ENCODE results near the gene ARSD.

The ARSD gene

DNA sequence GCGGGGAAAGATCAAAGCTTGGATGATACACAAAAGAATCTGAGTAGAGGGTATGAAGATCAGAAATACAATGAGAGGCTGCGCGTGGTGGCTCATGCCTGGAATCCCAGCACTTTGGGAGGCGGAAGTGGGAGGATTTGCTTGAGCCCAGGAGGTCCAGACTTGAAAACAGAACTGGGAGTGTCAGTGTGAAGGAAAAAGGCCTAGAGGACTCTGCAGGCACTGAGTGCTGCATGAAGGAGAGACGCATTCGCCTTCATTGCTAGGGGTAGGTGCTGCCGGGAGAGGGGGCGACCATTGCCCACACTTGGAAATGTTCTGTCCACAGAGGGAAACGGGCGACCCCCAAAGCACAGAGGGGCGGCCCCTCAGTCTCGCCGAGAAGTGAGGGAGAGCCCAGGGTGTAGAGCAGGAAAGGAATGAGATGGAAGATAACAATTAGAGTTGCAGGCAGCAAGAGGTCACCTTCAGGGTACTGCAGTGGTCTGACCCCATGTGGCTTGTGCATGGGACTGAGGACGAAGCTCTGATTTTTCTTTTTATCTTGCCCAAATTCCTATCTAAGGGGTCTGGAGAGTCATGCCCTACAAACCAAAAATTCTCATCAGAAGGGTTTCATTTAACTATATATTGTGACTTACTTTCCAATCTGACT is 31.8 kb upstream of the ARSD start:
- H2BK120ac ChIP-seq (ENCODE audit: low read depth, low read length), result no peak overlapping the region
- no peak overlapping the region for H2AK5ac ChIP-seq (ENCODE audit: low read length, severe bottlenecking)
- H3K4ac ChIP-seq (ENCODE audit: low read depth in 1 of 2, low read length in 2 of 2), result no peak overlapping the region
- no peak overlapping the region for H3K9ac ChIP-seq (ENCODE audit: low read length)
- H3K23ac ChIP-seq (ENCODE audit: low read length in 2 of 2), result no peak overlapping the region
- no peak overlapping the region for H2BK5ac ChIP-seq (ENCODE audit: low read depth, low read length, poor library complexity, severe bottlenecking)
- no peak overlapping the region for H3K4me3 ChIP-seq (ENCODE audit: insufficient read depth in 1 of 2, low read depth in 1 of 2, low read length in 2 of 2)
- H3K9me3 ChIP-seq (ENCODE audit: control insufficient read depth, low read length), result no peaks in the 10 kb centered on the region
- H4K91ac ChIP-seq (ENCODE audit: low read length), result no peak overlapping the region
- no peak overlapping the region for H2AFZ ChIP-seq (ENCODE audit: low read depth, low read length)
- no peak overlapping the region for H3K18ac ChIP-seq (ENCODE audit: low read depth in 1 of 2, low read length in 2 of 2)
- DNase-seq, result no peak
- H4K8ac ChIP-seq (ENCODE audit: low read length), result no peak overlapping the region
- H3K4me2 ChIP-seq (ENCODE audit: low read length, poor library complexity, severe bottlenecking), result no peak overlapping the region
- peaks cover 7% of the 10 kb centered on the region for H3K79me1 ChIP-seq (replicated peaks; ENCODE audit: low read length, poor library complexity, severe bottlenecking)
- 88% methylated on average over 12 of the region's 14 CpGs for WGBS
- H2BK12ac ChIP-seq (ENCODE audit: low read length in 2 of 2), result no peak overlapping the region
- H3K27ac ChIP-seq (ENCODE audit: low read length, poor library complexity, severe bottlenecking), result no peak overlapping the region
- peaks cover 0 to 18% of the 10 kb centered on the region in 2 experiments for H3K36me3 ChIP-seq (ENCODE audit: control insufficient read depth in 1 of 2, insufficient read depth in 2 of 2, low read depth in 1 of 2, low read length in 2 of 2)
- H3K14ac ChIP-seq (ENCODE audit: low read length in 2 of 2), result no peak overlapping the region
- no peak overlapping the region for H2BK15ac ChIP-seq (ENCODE audit: low read depth, poor library complexity, severe bottlenecking)
- peaks cover 9% of the 10 kb centered on the region for H3K4me1 ChIP-seq (ENCODE audit: control insufficient read depth, insufficient read depth, low read depth, low read length)
- H3K27me3 ChIP-seq (ENCODE audit: control insufficient read depth in 1 of 2, insufficient read depth in 1 of 2, low read length in 2 of 2), result peaks cover 0 to 22% of the 10 kb centered on the region in 2 experiments

- 97% methylated on average over 7 of the region's 9 CpGs for WGBS
- H3K4me2 ChIP-seq (ENCODE audit: low read length, poor library complexity, severe bottlenecking), result no peak overlapping the region
- H3K14ac ChIP-seq (ENCODE audit: low read length in 2 of 2), result no peak overlapping the region
- no peak overlapping the region for H3K18ac ChIP-seq (ENCODE audit: low read depth in 1 of 2, low read length in 2 of 2)
- H2BK12ac ChIP-seq (ENCODE audit: low read length in 2 of 2), result no peak overlapping the region
- H3K9me3 ChIP-seq (ENCODE audit: control insufficient read depth, low read length), result no peaks in the 10 kb centered on the region
- H2BK5ac ChIP-seq (ENCODE audit: low read depth, low read length, poor library complexity, severe bottlenecking), result no peak overlapping the region
- H3K4me3 ChIP-seq (ENCODE audit: insufficient read depth in 1 of 2, low read depth in 1 of 2, low read length in 2 of 2), result no peak overlapping the region
- no peak overlapping the region for H3K23ac ChIP-seq (ENCODE audit: low read length in 2 of 2)
- no peak overlapping the region for H2AFZ ChIP-seq (ENCODE audit: low read depth, low read length)
- no peak overlapping the region for H2AK5ac ChIP-seq (ENCODE audit: low read length, severe bottlenecking)
- H4K8ac ChIP-seq (ENCODE audit: low read length), result no peak overlapping the region
- no peak overlapping the region for H4K91ac ChIP-seq (ENCODE audit: low read length)
- H3K36me3 ChIP-seq (ENCODE audit: control insufficient read depth in 1 of 2, insufficient read depth in 2 of 2, low read depth in 1 of 2, low read length in 2 of 2), result peaks cover 0 to 28% of the 10 kb centered on the region in 2 experiments
- H3K27ac ChIP-seq (ENCODE audit: low read length, poor library complexity, severe bottlenecking), result no peak overlapping the region
- DNase-seq, result no peak
- no peak overlapping the region for H2BK15ac ChIP-seq (ENCODE audit: low read depth, poor library complexity, severe bottlenecking)
- no peak overlapping the region for H3K9ac ChIP-seq (ENCODE audit: low read length)
- H2BK120ac ChIP-seq (ENCODE audit: low read depth, low read length), result no peak overlapping the region
- H3K4ac ChIP-seq (ENCODE audit: low read depth in 1 of 2, low read length in 2 of 2), result no peak overlapping the region
- H3K79me1 ChIP-seq (replicated peaks; ENCODE audit: low read length, poor library complexity, severe bottlenecking), result peaks cover 7% of the 10 kb centered on the region
- peaks cover 6% of the 10 kb centered on the region for H3K4me1 ChIP-seq (ENCODE audit: control insufficient read depth, insufficient read depth, low read depth, low read length)
- H3K27me3 ChIP-seq (ENCODE audit: control insufficient read depth in 1 of 2, insufficient read depth in 1 of 2, low read length in 2 of 2), result peaks cover 0 to 22% of the 10 kb centered on the region in 2 experiments
These were observed 29.1 kb upstream of the ARSD start for GRCh38 chrX:2958199-2958598.

- Histone ChIP-seq H3K9ac (ENCODE audit: low read length) (no peak overlapping the region), H3K27me3 (ENCODE audit: control insufficient read depth in 1 of 2, insufficient read depth in 1 of 2, low read length in 2 of 2) (peaks cover 0 to 15% of the 10 kb centered on the region in 2 experiments), H4K8ac (ENCODE audit: low read length) (no peak overlapping the region), H3K4me2 (ENCODE audit: low read length, poor library complexity, severe bottlenecking) (no peak overlapping the region), H2BK5ac (ENCODE audit: low read depth, low read length, poor library complexity, severe bottlenecking) (no peak overlapping the region), H2BK120ac (ENCODE audit: low read depth, low read length) (no peak overlapping the region), H3K14ac (ENCODE audit: low read length in 2 of 2) (no peak overlapping the region), H2BK15ac (ENCODE audit: low read depth, poor library complexity, severe bottlenecking) (no peak overlapping the region), H4K91ac (ENCODE audit: low read length) (no peak overlapping the region), H3K4ac (ENCODE audit: low read depth in 1 of 2, low read length in 2 of 2) (no peak overlapping the region), H3K9me3 (ENCODE audit: control insufficient read depth, low read length) (no peaks in the 10 kb centered on the region), H3K27ac (ENCODE audit: low read length, poor library complexity, severe bottlenecking) (no peak overlapping the region), H3K4me1 (ENCODE audit: control insufficient read depth, insufficient read depth, low read depth, low read length) (peaks cover under 1% of the 10 kb centered on the region), H2AFZ (ENCODE audit: low read depth, low read length) (no peak overlapping the region), H2AK5ac (ENCODE audit: low read length, severe bottlenecking) (no peak overlapping the region), H3K18ac (ENCODE audit: low read depth in 1 of 2, low read length in 2 of 2) (no peak overlapping the region), H2BK12ac (ENCODE audit: low read length in 2 of 2) (no peak overlapping the region), H3K23ac (ENCODE audit: low read length in 2 of 2) (no peak overlapping the region), H3K79me1 (replicated peaks; ENCODE audit: low read length, poor library complexity, severe bottlenecking) (no peaks in the 10 kb centered on the region), H3K36me3 (ENCODE audit: control insufficient read depth in 1 of 2, insufficient read depth in 2 of 2, low read depth in 1 of 2, low read length in 2 of 2) (peaks cover 0 to 28% of the 10 kb centered on the region in 2 experiments), H3K4me3 (ENCODE audit: insufficient read depth in 1 of 2, low read depth in 1 of 2, low read length in 2 of 2) (no peak overlapping the region)
- WGBS, result 93% methylated on average over 3 of the region's 4 CpGs
- no peak for DNase-seq
These were observed 26.7 kb upstream of the ARSD start for GRCh38 chrX:2955838-2956237.

GRCh38 chrX:2955281-2955680 is 26.1 kb upstream of the ARSD start:
- no peak overlapping the region for H3K4me3 ChIP-seq (ENCODE audit: insufficient read depth in 1 of 2, low read depth in 1 of 2, low read length in 2 of 2)
- peaks cover 0 to 28% of the 10 kb centered on the region in 2 experiments for H3K36me3 ChIP-seq (ENCODE audit: control insufficient read depth in 1 of 2, insufficient read depth in 2 of 2, low read depth in 1 of 2, low read length in 2 of 2)
- H2BK12ac ChIP-seq (ENCODE audit: low read length in 2 of 2), result no peak overlapping the region
- H3K4me2 ChIP-seq (ENCODE audit: low read length, poor library complexity, severe bottlenecking), result no peak overlapping the region
- no peak overlapping the region for H3K4ac ChIP-seq (ENCODE audit: low read depth in 1 of 2, low read length in 2 of 2)
- H4K8ac ChIP-seq (ENCODE audit: low read length), result no peak overlapping the region
- H3K14ac ChIP-seq (ENCODE audit: low read length in 2 of 2), result no peak overlapping the region
- H2BK5ac ChIP-seq (ENCODE audit: low read depth, low read length, poor library complexity, severe bottlenecking), result no peak overlapping the region
- no peak overlapping the region for H3K18ac ChIP-seq (ENCODE audit: low read depth in 1 of 2, low read length in 2 of 2)
- DNase-seq, result no peak
- no peaks in the 10 kb centered on the region for H3K79me1 ChIP-seq (replicated peaks; ENCODE audit: low read length, poor library complexity, severe bottlenecking)
- H2AK5ac ChIP-seq (ENCODE audit: low read length, severe bottlenecking), result no peak overlapping the region
- no peaks in the 10 kb centered on the region for H3K9me3 ChIP-seq (ENCODE audit: control insufficient read depth, low read length)
- no peak overlapping the region for H2BK120ac ChIP-seq (ENCODE audit: low read depth, low read length)
- no peaks in the 10 kb centered on the region for H3K4me1 ChIP-seq (ENCODE audit: control insufficient read depth, insufficient read depth, low read depth, low read length)
- H3K23ac ChIP-seq (ENCODE audit: low read length in 2 of 2), result no peak overlapping the region
- H4K91ac ChIP-seq (ENCODE audit: low read length), result no peak overlapping the region
- no peak overlapping the region for H3K27ac ChIP-seq (ENCODE audit: low read length, poor library complexity, severe bottlenecking)
- no peak overlapping the region for H2BK15ac ChIP-seq (ENCODE audit: low read depth, poor library complexity, severe bottlenecking)
- H3K27me3 ChIP-seq (ENCODE audit: control insufficient read depth in 1 of 2, insufficient read depth in 1 of 2, low read length in 2 of 2), result peaks cover 0 to 12% of the 10 kb centered on the region in 2 experiments
- H2AFZ ChIP-seq (ENCODE audit: low read depth, low read length), result no peak overlapping the region
- WGBS, result 98% methylated on average over 6 of the region's 10 CpGs
- H3K9ac ChIP-seq (ENCODE audit: low read length), result no peak overlapping the region
